HG02759 (cell line): ENCODE measurements around the gene NAXE.
"Not testable (repeated sequence)": the region's sequence is repeated elsewhere in the genome, so short reads cannot be mapped to it uniquely, and the experiment has no call there.

ENCODE experiments used
- ATAC-seq: cut with Tn5 transposase; IDR thresholded peaks from one replicate; pipeline ENCODE4 v1.9.1; 2021; ENCODE audit warnings: mild to moderate bottlenecking, moderate library complexity; ENCODE audit not compliant: unreplicated experiment

Gene NAXE

GRCh38 chr1:156566436-156566835 is 25.1 kb upstream of the NAXE start:
- ATAC-seq: no peak

- ATAC-seq: no peak
Observed at GRCh38 chr1:156571261-156571852, 20.2 kb upstream of the NAXE start.

- peak; percentile 83 for ATAC-seq
Observed at GRCh38 chr1:156571919-156572662, 19.5 kb upstream of the NAXE start, which contains the start of gene IQGAP3. Gene IQGAP3 (minus strand): TSS chr1:156572565. CDS start chr1:156572529, 36 bp downstream.

- ATAC-seq: no peak
Observed at GRCh38 chr1:156572663-156573018, 18.9 kb upstream of the NAXE start.

GRCh38 chr1:156574039-156574633 is 17.4 kb upstream of the NAXE start:
- no peak for ATAC-seq

GRCh38 chr1:156577550-156577949 is 14.0 kb upstream of the NAXE start:
- no peak for ATAC-seq

GRCh38 chr1:156578055-156578454 is 13.5 kb upstream of the NAXE start:
- ATAC-seq: no peak

- no peak for ATAC-seq
Observed at GRCh38 chr1:156579472-156579871, 12.1 kb upstream of the NAXE start, which contains the start of gene TTC24. Gene TTC24 (plus strand): TSS chr1:156579723. CDS start chr1:156581365, 1,642 bp downstream.

- no peak for ATAC-seq
Observed at GRCh38 chr1:156581661-156582387, 9.8 kb upstream of the NAXE start.

- no peak for ATAC-seq
Observed at GRCh38 chr1:156582388-156583017, 9.1 kb upstream of the NAXE start.

GRCh38 chr1:156583821-156584622 is 7.6 kb upstream of the NAXE start:
- ATAC-seq: no peak

- no peak for ATAC-seq
Observed at GRCh38 chr1:156584813-156585212, 6.8 kb upstream of the NAXE start.

- no peak for ATAC-seq
Observed at GRCh38 chr1:156586323-156586722, 5.3 kb upstream of the NAXE start.

GRCh38 chr1:156586892-156587477 is 4.6 kb upstream of the NAXE start:
- ATAC-seq: no peak

GRCh38 chr1:156587927-156588326 is 3.6 kb upstream of the NAXE start:
- ATAC-seq: not testable (repeated sequence)

GRCh38 chr1:156589546-156589945 is 2.0 kb upstream of the NAXE start:
- no peak for ATAC-seq

GRCh38 chr1:156590326-156591180 is 1.0 kb upstream of the NAXE start:
- no peak for ATAC-seq

GRCh38 chr1:156591181-156591431 is 470 bp upstream of the NAXE start:
- peak; percentile 3 for ATAC-seq
